ENCODE measurements around the gene SND1.

The SND1 gene

GRCh38 chr7:127752829-127753228, 100.8 kb downstream of the SND1 start:
- no peak for DNase-seq
- no peak overlapping the region for H3K27ac ChIP-seq
- H3K27me3 ChIP-seq (replicated peaks): no peaks in the 10 kb centered on the region
- H3K36me3 ChIP-seq (replicated peaks): no peaks in the 10 kb centered on the region
- H3K4me3 ChIP-seq (ENCODE audit: low read depth, low read length): no peak overlapping the region
- in situ Hi-C loops (cut with HindIII; ENCODE audit: low pct_ligation_motif_present, low sequenced_read_pairs): no loop called here
- no peak for TF ChIP-seq CTCF (IDR thresholded peaks at IDR 0.05; ENCODE audit: low read depth, low read length, missing control alignments)

GRCh38 chr7:127754457-127754856, 102.5 kb downstream of the SND1 start:
- Histone ChIP-seq H3K4me3 (ENCODE audit: low read depth, low read length) (no peak overlapping the region), H3K27ac (no peak overlapping the region), H3K27me3 (replicated peaks) (no peaks in the 10 kb centered on the region), H3K36me3 (replicated peaks) (no peaks in the 10 kb centered on the region)
- no peak for TF ChIP-seq CTCF (IDR thresholded peaks at IDR 0.05; ENCODE audit: low read depth, low read length, missing control alignments)
- in situ Hi-C loops (cut with HindIII; ENCODE audit: low pct_ligation_motif_present, low sequenced_read_pairs): no loop called here
- no peak for DNase-seq

GRCh38 chr7:127755521-127755920, 103.5 kb downstream of the SND1 start:
- no peaks in the 10 kb centered on the region for H3K27me3 ChIP-seq (replicated peaks)
- no peak overlapping the region for H3K27ac ChIP-seq
- DNase-seq: no peak
- in situ Hi-C loops (cut with HindIII; ENCODE audit: low pct_ligation_motif_present, low sequenced_read_pairs): no loop called here
- no peak for TF ChIP-seq CTCF (IDR thresholded peaks at IDR 0.05; ENCODE audit: low read depth, low read length, missing control alignments)
- no peaks in the 10 kb centered on the region for H3K36me3 ChIP-seq (replicated peaks)
- no peak overlapping the region for H3K4me3 ChIP-seq (ENCODE audit: low read depth, low read length)

GRCh38 chr7:127755965-127756364, 104.0 kb downstream of the SND1 start:
- Histone ChIP-seq H3K4me3 (ENCODE audit: low read depth, low read length) (no peak overlapping the region), H3K36me3 (replicated peaks) (no peaks in the 10 kb centered on the region), H3K27ac (no peak overlapping the region), H3K27me3 (replicated peaks) (no peaks in the 10 kb centered on the region)
- in situ Hi-C loops (cut with HindIII; ENCODE audit: low pct_ligation_motif_present, low sequenced_read_pairs): no loop called here
- DNase-seq: no peak
- TF ChIP-seq CTCF (IDR thresholded peaks at IDR 0.05; ENCODE audit: low read depth, low read length, missing control alignments): no peak

- DNase-seq: no peak
- in situ Hi-C loops (cut with HindIII; ENCODE audit: low pct_ligation_motif_present, low sequenced_read_pairs): no loop called here
Observed at GRCh38 chr7:127758105-127758504, 106.1 kb downstream of the SND1 start.

More at GRCh38 chr7:127758105-127758504, 106.1 kb downstream of the SND1 start:
- TF ChIP-seq CTCF (IDR thresholded peaks at IDR 0.05; ENCODE audit: low read depth, low read length, missing control alignments): no peak
- Histone ChIP-seq H3K27me3 (replicated peaks) (no peaks in the 10 kb centered on the region), H3K36me3 (replicated peaks) (no peaks in the 10 kb centered on the region), H3K4me3 (ENCODE audit: low read depth, low read length) (no peak overlapping the region), H3K27ac (no peak overlapping the region)
